Naive thymus-derived CD8-positive, alpha-beta T cell (primary cell): Measurements from ENCODE around the gene BOLA2B. TPM values are rescaled to one million over a fixed set of nuclear protein-coding genes. Genes with fewer than 3 reads are reported as not detected.

Experiments
- ATAC-seq, 2 donors: fragments of 150-1000 bp; cut with Tn5 transposase in 1 of 2; sonication (Bioruptor Pico), chemical (Tn5 transposase) in 1 of 2; 1 replicate in 1 of 2; 2 replicates in 1 of 2; pipeline ENCODE4 v1.10.0; 2021; ENCODE audit warnings: mild to moderate bottlenecking in 2 of 2, moderate library complexity in 2 of 2
- POLR2A ChIA-PET: fragments of 350-600 bp; sonication (Branson Sonifier 250); formaldehyde crosslinking; loops from one replicate; lab custom pipeline; 2021; ENCODE audit warnings: antibody characterized with exemption; lab: Charles Lee
- DNase-seq, 10 donors: peaks; one replicate each; pipeline versions ENCODE4 v3.0.0 to v3.0.0-alpha.2; 2020 to 2022
- H3K27ac Mint-ChIP-seq, 10 donors: one replicate each; pipeline ENCODE4 v1.8.0; 2020 to 2022; ENCODE audit warnings: mild to moderate bottlenecking in 10 of 10, mixed read lengths in 10 of 10, moderate library complexity in 4 of 10, inconsistent platforms in 1 of 10
- H3K27me3 Mint-ChIP-seq, 5 donors: one replicate each; pipeline ENCODE4 v1.8.0; 2021 to 2022; ENCODE audit warnings: mixed read lengths in 5 of 5
- H3K36me3 Mint-ChIP-seq, 3 donors: one replicate each; pipeline ENCODE4 v1.8.0; 2020 to 2022; ENCODE audit warnings: mixed read lengths in 3 of 3, mild to moderate bottlenecking in 2 of 3, inconsistent platforms in 1 of 3
- H3K4me1 Mint-ChIP-seq, 4 donors: one replicate each; pipeline ENCODE4 v1.8.0; 2021 to 2022; ENCODE audit warnings: mixed read lengths in 4 of 4
- H3K4me3 Mint-ChIP-seq, 10 donors: one replicate each; pipeline ENCODE4 v1.8.0; 2020 to 2022; ENCODE audit warnings: mild to moderate bottlenecking in 10 of 10, mixed read lengths in 10 of 10, moderate library complexity in 6 of 10, inconsistent platforms in 1 of 10
- H3K9me3 Mint-ChIP-seq, 9 donors: one replicate each; pipeline ENCODE4 v1.8.0; 2020 to 2022; ENCODE audit warnings: mixed read lengths in 9 of 9, mild to moderate bottlenecking in 3 of 9, inconsistent platforms in 1 of 9, moderate library complexity in 1 of 9
- polyA plus RNA-seq, 3 donors: library from polyadenylated mRNA; unstranded; fragments of 300-500 nt; fragmentation: Illumina TruSeq; gene quantifications; one replicate each; pipeline ENCODE4 v1.2.3, GENCODE V29; 2021
- total RNA-seq, 8 experiments: library from RNA in 2 of 8; stranded (reverse) in 2 of 8; gene quantifications; one replicate each; pipeline ENCODE4 v1.2.3 and lab custom pipeline; 2021 to 2026

BOLA2B gene
- total and polyA plus RNA-seq, 5 experiments from 2014 or later, result 66.6 to 251 (median 225) TPM

GRCh38 chr16:30152517-30152916 lies 40.9 kb downstream of the BOLA2B start:
- Mint-ChIP-seq H3K4me1 (peaks cover 0 to 5% (median 2%) of the 10 kb centered on the region in 4 donors), H3K36me3 (peaks cover 0 to 6% (median 4%) of the 10 kb centered on the region in 3 donors), H3K27ac (no peak overlapping the region), H3K9me3 (peaks cover 0 to 18% (median 4%) of the 10 kb centered on the region in 9 donors), H3K4me3 (no peak overlapping the region), H3K27me3 (no peaks in the 10 kb centered on the region)
- ATAC-seq (no peak), DNase-seq (no peak)
- POLR2A ChIA-PET, result interaction anchor here (0.7 kb wide), 1 partner anchor 303 kb away, joined by 3 read pairs; no protein-coding TSS in a partner anchor

GRCh38 chr16:30151091-30151490 lies 42.4 kb downstream of the BOLA2B start:
- no peak for DNase-seq
- peaks cover 0 to 18% (median 4%) of the 10 kb centered on the region in 9 donors for H3K9me3 Mint-ChIP-seq
- POLR2A ChIA-PET, result interaction anchor here (0.6 to 1.1 kb wide), 3 partner anchors 10 to 184 kb away, joined by 3 to 5 read pairs (median 3); no protein-coding TSS in a partner anchor
- H3K4me3 Mint-ChIP-seq, result peak overlapping the region in 1 of 10 donors; percentile 34
- H3K4me1 Mint-ChIP-seq, result peaks cover 0 to 5% (median 2%) of the 10 kb centered on the region in 4 donors
- H3K27me3 Mint-ChIP-seq, result no peaks in the 10 kb centered on the region
- ATAC-seq, result no peak
- no peak overlapping the region for H3K27ac Mint-ChIP-seq
- peaks cover 0 to 6% (median 4%) of the 10 kb centered on the region in 3 donors for H3K36me3 Mint-ChIP-seq

- Mint-ChIP-seq H3K9me3 (peaks cover 0 to 18% (median 4%) of the 10 kb centered on the region in 9 donors), H3K27me3 (no peaks in the 10 kb centered on the region), H3K36me3 (peaks cover 0 to 6% (median 4%) of the 10 kb centered on the region in 3 donors), H3K4me1 (peaks cover 0 to 7% (median 4%) of the 10 kb centered on the region in 4 donors), H3K4me3 (no peak overlapping the region), H3K27ac (no peak overlapping the region)
- POLR2A ChIA-PET, result interaction anchor here (1.4 kb wide), 1 partner anchor 34 kb away, joined by 6 read pairs; the partner anchor contains the start of gene CORO1A
- no peak for DNase-seq
- ATAC-seq, result no peak
Measured at GRCh38 chr16:30149250-30149930, 44.1 kb downstream of the BOLA2B start.

- Mint-ChIP-seq H3K4me1 (peaks cover 7 to 13% (median 9%) of the 10 kb centered on the region in 4 donors), H3K9me3 (peaks cover 0 to 18% (median 4%) of the 10 kb centered on the region in 9 donors), H3K27me3 (no peaks in the 10 kb centered on the region), H3K27ac (no peak overlapping the region), H3K36me3 (peaks cover 0 to 6% (median 4%) of the 10 kb centered on the region in 3 donors), H3K4me3 (no peak overlapping the region)
- POLR2A ChIA-PET, result interaction anchor here (0.6 to 0.8 kb wide), 2 partner anchors 36 to 77 kb away, joined by 3 to 5 read pairs; partner anchors contain the start of gene CORO1A
- no peak for DNase-seq
- no peak for ATAC-seq
Measured at GRCh38 chr16:30147843-30148510, 45.5 kb downstream of the BOLA2B start.

GRCh38 chr16:30145657-30146056 lies 47.8 kb downstream of the BOLA2B start:
- Mint-ChIP-seq H3K27ac (peak overlapping the region in 2 of 10 donors; percentile 65 to 78), H3K36me3 (peaks cover 0 to 6% (median 4%) of the 10 kb centered on the region in 3 donors), H3K4me3 (no peak overlapping the region), H3K27me3 (no peaks in the 10 kb centered on the region), H3K4me1 (peaks cover 8 to 19% (median 11%) of the 10 kb centered on the region in 4 donors), H3K9me3 (peaks cover 0 to 15% (median 4%) of the 10 kb centered on the region in 9 donors)
- ATAC-seq, result no peak
- DNase-seq, result no peak
- POLR2A ChIA-PET, result no interaction called here

- H3K27me3 Mint-ChIP-seq, result no peaks in the 10 kb centered on the region
- H3K9me3 Mint-ChIP-seq, result peaks cover 0 to 13% (median 4%) of the 10 kb centered on the region in 9 donors
- H3K27ac Mint-ChIP-seq, result no peak overlapping the region
- ATAC-seq (no peak), DNase-seq (no peak)
- H3K4me1 Mint-ChIP-seq, result peaks cover 9 to 22% (median 15%) of the 10 kb centered on the region in 4 donors
- H3K4me3 Mint-ChIP-seq, result no peak overlapping the region
- POLR2A ChIA-PET, result no interaction called here
- peaks cover 0 to 6% (median 4%) of the 10 kb centered on the region in 3 donors for H3K36me3 Mint-ChIP-seq
Measured at GRCh38 chr16:30144917-30145316, 48.5 kb downstream of the BOLA2B start.

GRCh38 chr16:30144017-30144416 lies 49.4 kb downstream of the BOLA2B start:
- no peak for DNase-seq
- POLR2A ChIA-PET, result no interaction called here
- H3K9me3 Mint-ChIP-seq, result peaks cover 0 to 5% (median 0%) of the 10 kb centered on the region in 9 donors
- no peak for ATAC-seq
- H3K4me1 Mint-ChIP-seq, result peaks cover 12 to 31% (median 21%) of the 10 kb centered on the region in 4 donors
- no peaks in the 10 kb centered on the region for H3K27me3 Mint-ChIP-seq
- H3K36me3 Mint-ChIP-seq, result peaks cover 0 to under 1% (median 0%) of the 10 kb centered on the region in 3 donors
- H3K27ac Mint-ChIP-seq, result no peak overlapping the region
- H3K4me3 Mint-ChIP-seq, result no peak overlapping the region

GRCh38 chr16:30143347-30143702 lies 50.1 kb downstream of the BOLA2B start:
- ATAC-seq, result no peak
- Mint-ChIP-seq H3K4me1 (peaks cover 13 to 33% (median 21%) of the 10 kb centered on the region in 4 donors), H3K36me3 (no peaks in the 10 kb centered on the region), H3K9me3 (no peaks in the 10 kb centered on the region), H3K27me3 (no peaks in the 10 kb centered on the region), H3K4me3 (peak overlapping the region in 5 of 10 donors; percentile 2 to 72 (median 12)), H3K27ac (peak overlapping the region in 8 of 10 donors; percentile 19 to 82 (median 64))
- POLR2A ChIA-PET, result interaction anchor here (0.6 to 2.1 kb wide), 8 partner anchors 9 to 264 kb away, joined by 3 to 50 read pairs (median 4); partner anchors contain the start of genes ALDOA, CORO1A, TBX6 and ZNF771
- no peak for DNase-seq

Other genes starting within 250 kb of the BOLA2B start
- 10 to 100 TPM; 63.1 to 74.0 TPM for gene TMEM219, start 231.6 kb downstream of the BOLA2B start, total RNA-seq
- gene TMEM219, start 231.6 kb downstream of the BOLA2B start, polyA plus RNA-seq, result 100 to 1,000 TPM; 157 to 179 (median 174) TPM
- 10 to 100 TPM; 40.8 to 42.6 TPM for gene TAOK2, start 219.8 kb downstream of the BOLA2B start, total RNA-seq
- gene TAOK2, start 219.8 kb downstream of the BOLA2B start, polyA plus RNA-seq, result 1 to 10 TPM; 2.6 to 6.6 (median 2.8) TPM
- 10 to 100 TPM; 15.3 to 16.6 TPM for gene HIRIP3, start 198.0 kb downstream of the BOLA2B start, total RNA-seq
- gene HIRIP3, start 198.0 kb downstream of the BOLA2B start, polyA plus RNA-seq, result 10 to 100 TPM; 10.6 to 30.1 (median 18.7) TPM
- 100 to 1,000 TPM; 107 to 115 TPM for gene INO80E, start 197.4 kb downstream of the BOLA2B start, total RNA-seq
- gene INO80E, start 197.4 kb downstream of the BOLA2B start, polyA plus RNA-seq, result 1 to 10 TPM; 6.5 to 8.9 (median 7.6) TPM
- gene DOC2A, start 182.6 kb downstream of the BOLA2B start, total RNA-seq, result not detected
- gene DOC2A, start 182.6 kb downstream of the BOLA2B start, polyA plus RNA-seq, result not detected
- gene C16orf92, start 170.5 kb downstream of the BOLA2B start, total RNA-seq, result not detected
- gene C16orf92, start 170.5 kb downstream of the BOLA2B start, polyA plus RNA-seq, result not detected
- not detected for gene TLCD3B, start 162.4 kb downstream of the BOLA2B start, total RNA-seq
- gene TLCD3B, start 162.4 kb downstream of the BOLA2B start, polyA plus RNA-seq, result not detected
- gene ALDOA, start 127.9 kb downstream of the BOLA2B start, total RNA-seq, result 100 to 1,000 TPM; 580 to 594 TPM
- 1,000 to 10,000 TPM in 1 of 3 donors, 100 to 1,000 TPM in 2; 798 to 1,176 (median 994) TPM for gene ALDOA, start 127.9 kb downstream of the BOLA2B start, polyA plus RNA-seq
- 10 to 100 TPM; 82.8 to 83.4 TPM for gene PPP4C, start 117.7 kb downstream of the BOLA2B start, total RNA-seq
- 100 to 1,000 TPM; 153 to 199 (median 161) TPM for gene PPP4C, start 117.7 kb downstream of the BOLA2B start, polyA plus RNA-seq
- gene TBX6, start 101.7 kb downstream of the BOLA2B start, total RNA-seq, result 1 to 10 TPM; 2.4 to 2.5 TPM
- gene TBX6, start 101.7 kb downstream of the BOLA2B start, polyA plus RNA-seq, result under 1 TPM; 0.15 to 0.25 (median 0.25) TPM
- gene YPEL3, start 97.5 kb downstream of the BOLA2B start, total RNA-seq, result 100 to 1,000 TPM; 254 to 264 TPM
- 100 to 1,000 TPM; 201 to 301 (median 206) TPM for gene YPEL3, start 97.5 kb downstream of the BOLA2B start, polyA plus RNA-seq
- 10 to 100 TPM; 19.8 to 25.0 TPM for gene GDPD3, start 80.1 kb downstream of the BOLA2B start, total RNA-seq
- gene GDPD3, start 80.1 kb downstream of the BOLA2B start, polyA plus RNA-seq, result under 1 TPM in 1 of 3 donors, not detected in 2; 0.18 TPM
- gene MAPK3, start 70.4 kb downstream of the BOLA2B start, total RNA-seq, result 10 to 100 TPM; 61.8 to 64.7 TPM
- 1 to 10 TPM; 6.7 to 7.8 (median 7.8) TPM for gene MAPK3, start 70.4 kb downstream of the BOLA2B start, polyA plus RNA-seq
- 100 to 1,000 TPM; 881 to 897 TPM for gene CORO1A, start 10.1 kb downstream of the BOLA2B start, total RNA-seq
- gene CORO1A, start 10.1 kb downstream of the BOLA2B start, polyA plus RNA-seq, result 1,000 to 10,000 TPM; 1,262 to 1,424 (median 1,364) TPM
- gene SLX1A, start 209 bp upstream of the BOLA2B start, total RNA-seq, result 10 to 100 TPM; 32.5 to 47.1 TPM
- gene SLX1A, start 209 bp upstream of the BOLA2B start, polyA plus RNA-seq, result 10 to 100 TPM; 35.6 to 60.2 (median 44.2) TPM
- 10 to 100 TPM; 26.9 to 29.4 TPM for gene SULT1A3, start 5.6 kb upstream of the BOLA2B start, total RNA-seq
- 1 to 10 TPM in 1 of 3 donors, under 1 TPM in 1, not detected in 1; 0.47 to 1.3 TPM for gene SULT1A3, start 5.6 kb upstream of the BOLA2B start, polyA plus RNA-seq
- 10 to 100 TPM; 30.8 to 40.8 TPM for gene NPIPB13, start 54.8 kb upstream of the BOLA2B start, total RNA-seq
- gene NPIPB13, start 54.8 kb upstream of the BOLA2B start, polyA plus RNA-seq, result under 1 TPM; 0.22 to 0.59 (median 0.40) TPM
- 10 to 100 TPM; 62.9 to 66.8 TPM for gene CD2BP2, start 161.6 kb upstream of the BOLA2B start, total RNA-seq
- gene CD2BP2, start 161.6 kb upstream of the BOLA2B start, polyA plus RNA-seq, result 10 to 100 TPM; 20.6 to 21.9 (median 21.7) TPM
- gene TBC1D10B, start 176.8 kb upstream of the BOLA2B start, total RNA-seq, result 10 to 100 TPM; 32.9 to 36.9 TPM
- gene TBC1D10B, start 176.8 kb upstream of the BOLA2B start, polyA plus RNA-seq, result 10 to 100 TPM in 1 of 3 donors, 1 to 10 TPM in 2; 6.6 to 10.5 (median 7.3) TPM
- gene MYL11, start 181.1 kb upstream of the BOLA2B start, total RNA-seq, result 1 to 10 TPM in 1 of 2 experiments, not detected in 1; 1.9 TPM
- gene MYL11, start 181.1 kb upstream of the BOLA2B start, polyA plus RNA-seq, result 1 to 10 TPM in 2 of 3 donors, not detected in 1; 1.1 to 4.2 TPM
- gene SEPTIN1, start 188.9 kb upstream of the BOLA2B start, total RNA-seq, result 100 to 1,000 TPM; 216 to 222 TPM
- gene SEPTIN1, start 188.9 kb upstream of the BOLA2B start, polyA plus RNA-seq, result 100 to 1,000 TPM; 178 to 249 (median 242) TPM
- 10 to 100 TPM; 12.7 to 14.3 TPM for gene ZNF48, start 201.8 kb upstream of the BOLA2B start, total RNA-seq
- 10 to 100 TPM in 1 of 3 donors, 1 to 10 TPM in 2; 6.1 to 11.7 (median 7.5) TPM for gene ZNF48, start 201.8 kb upstream of the BOLA2B start, polyA plus RNA-seq
- gene ZNF771, start 213.9 kb upstream of the BOLA2B start, total RNA-seq, result 1 to 10 TPM; 5.5 to 7.6 TPM
- 1 to 10 TPM; 2.1 to 6.7 (median 3.8) TPM for gene ZNF771, start 213.9 kb upstream of the BOLA2B start, polyA plus RNA-seq
- 10 to 100 TPM; 15.2 to 16.7 TPM for gene DCTPP1, start 236.4 kb upstream of the BOLA2B start, total RNA-seq
- gene DCTPP1, start 236.4 kb upstream of the BOLA2B start, polyA plus RNA-seq, result 10 to 100 TPM; 63.0 to 79.6 (median 64.0) TPM